AG09309 (cell line): ENCODE data around the gene PRKG1.
A peak's percentile ranks its signal among the peaks of the same experiment; 100 is the strongest.

Source experiments
- DNase-seq: peaks from one replicate; pipeline ENCODE4 v3.0.0-alpha.2; 2010; ENCODE audit warnings: low read depth
- H3K4me3 ChIP-seq: 2 replicates; pipeline ENCODE4 v1.5.1; 2011; ENCODE audit warnings: mild to moderate bottlenecking, low read depth, low read length, moderate library complexity; ENCODE audit not compliant: control insufficient read depth
- CTCF ChIP-seq: IDR thresholded peaks from 2 replicates; pipeline ENCODE4 v1.5.1; 2011; ENCODE audit warnings: mild to moderate bottlenecking, low read depth, low read length, inconsistent platforms; ENCODE audit not compliant: insufficient read depth, control insufficient read depth; ENCODE audit errors: missing control alignments

Gene PRKG1

DNA sequence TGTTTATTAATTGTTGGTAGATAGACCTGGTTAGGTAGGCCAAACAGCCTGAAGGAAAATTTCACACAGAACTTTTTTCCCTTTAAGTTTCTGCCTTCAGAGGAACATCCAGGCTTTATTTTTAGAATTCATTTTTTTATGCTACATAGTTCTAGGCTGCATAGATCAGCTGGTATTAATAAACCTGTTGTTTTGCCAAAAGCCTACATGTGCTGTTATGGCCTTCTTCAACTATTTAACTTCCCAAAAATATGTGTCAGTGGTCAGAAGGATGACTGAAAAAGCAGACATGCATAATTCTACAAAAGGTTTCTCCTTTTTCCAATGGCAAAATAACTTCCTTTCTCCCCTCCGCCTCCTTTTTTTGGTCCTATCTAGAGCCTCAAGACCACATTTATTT, 936.8 kb downstream of the PRKG1 start:
- peak; percentile 34 for DNase-seq
- TF ChIP-seq CTCF = no peak
- H3K4me3 ChIP-seq = no peak overlapping the region

DNA sequence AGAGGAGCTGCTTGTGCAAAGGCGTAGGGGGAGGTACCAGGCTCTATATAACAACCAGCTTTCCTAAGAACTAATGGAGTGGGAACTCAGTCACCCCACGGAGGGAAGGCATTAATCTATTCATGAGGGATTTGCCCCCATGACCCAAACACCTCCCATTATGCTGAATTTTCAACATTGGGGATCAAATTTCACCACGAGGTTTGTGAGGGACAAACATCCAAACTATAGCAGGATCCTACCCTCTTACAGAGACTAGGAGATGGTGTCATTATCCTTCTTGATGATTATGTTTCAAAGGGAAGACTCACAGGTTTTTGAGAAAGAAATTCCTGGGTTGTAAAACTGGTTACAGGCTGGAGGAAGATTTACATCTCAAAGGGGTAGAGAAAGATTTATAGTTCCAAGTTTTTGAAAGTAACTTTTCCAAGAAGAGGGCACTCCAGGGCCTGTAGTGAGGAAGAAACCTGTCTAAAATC, 944.8 kb downstream of the PRKG1 start:
- DNase-seq = no peak

GRCh38 chr10:52019656-52020055, 945.4 kb downstream of the PRKG1 start:
- TF ChIP-seq CTCF = no peak

More for the DNA sequence above, 944.8 kb downstream of the PRKG1 start:
- TF ChIP-seq CTCF = no peak
- H3K4me3 ChIP-seq = no peak overlapping the region

DNA sequence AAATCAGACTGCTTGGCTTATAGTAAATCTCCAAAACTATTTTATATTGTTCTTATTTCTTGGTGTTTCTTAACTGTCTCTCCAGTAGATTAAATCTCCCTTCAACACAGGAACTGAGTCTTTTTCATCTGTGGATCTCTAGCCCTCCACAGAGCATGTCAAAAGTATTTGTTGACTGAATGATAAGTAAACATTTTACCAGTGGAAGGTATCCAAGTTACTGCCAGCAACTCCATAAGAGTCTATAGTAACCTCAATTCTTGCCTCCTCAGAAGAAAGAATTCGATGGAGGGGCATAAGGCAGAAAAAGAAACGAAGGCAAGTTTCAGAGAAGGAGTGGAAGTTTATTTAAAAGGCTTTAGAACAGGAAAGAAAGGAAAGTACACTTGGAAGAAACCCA, 945.9 kb downstream of the PRKG1 start:
- no peak for DNase-seq
- H3K4me3 ChIP-seq = no peak overlapping the region
- TF ChIP-seq CTCF = no peak

More at GRCh38 chr10:52019656-52020055, 945.4 kb downstream of the PRKG1 start:
- no peak for DNase-seq
- no peak overlapping the region for H3K4me3 ChIP-seq

GRCh38 chr10:52020702-52021101, 946.4 kb downstream of the PRKG1 start:
- H3K4me3 ChIP-seq = no peak overlapping the region
- no peak for TF ChIP-seq CTCF

GRCh38 chr10:52027055-52027705, 952.9 kb downstream of the PRKG1 start:
- no peak for DNase-seq
- no peak for TF ChIP-seq CTCF
- no peak overlapping the region for H3K4me3 ChIP-seq

More at GRCh38 chr10:52020702-52021101, 946.4 kb downstream of the PRKG1 start:
- DNase-seq = no peak
